Neural progenitor cell (in vitro differentiated cells): ENCODE data around the gene CD81. TPM values are rescaled to one million over a fixed set of nuclear protein-coding genes. Genes with fewer than 3 reads are reported as not detected.

Experiments used
- DNase-seq: peaks from one replicate; pipeline ENCODE4 v3.0.0-alpha.2; 2016; ENCODE audit warnings: low spot score
- H2AFZ ChIP-seq: fragments of 200-600 bp; sonication (generic); replicated peaks from 2 replicates; pipeline ENCODE4 v1.6.1; 2016; ENCODE audit warnings: antibody characterized with exemption
- H3F3A ChIP-seq: fragments of 200-600 bp; sonication (generic); 2 replicates; pipeline ENCODE4 v1.6.1; 2016; ENCODE audit warnings: antibody characterized with exemption, low read depth
- H3K27ac ChIP-seq: fragments of 200-600 bp; sonication (generic); 2 replicates; pipeline ENCODE4 v1.5.1; 2016; ENCODE audit warnings: mild to moderate bottlenecking
- H3K27me3 ChIP-seq: fragments of 200-600 bp; sonication (generic); 2 replicates; pipeline ENCODE4 v1.6.1; 2016; ENCODE audit warnings: mild to moderate bottlenecking, moderate library complexity
- H3K36me3 ChIP-seq: fragments of 200-600 bp; sonication (generic); 2 replicates; pipeline ENCODE4 v1.5.1; 2016
- H3K4me1 ChIP-seq: fragments of 200-600 bp; sonication (generic); 2 replicates; pipeline ENCODE4 v1.6.1; 2016; ENCODE audit warnings: mixed run types
- H3K4me2 ChIP-seq: fragments of 200-600 bp; sonication (generic); 2 replicates; pipeline ENCODE4 v1.6.1; 2016
- H3K4me3 ChIP-seq: fragments of 200-600 bp; sonication (generic); 2 replicates; pipeline ENCODE4 v1.5.1; 2016
- H3K79me2 ChIP-seq: fragments of 200-600 bp; sonication (generic); 2 replicates; pipeline ENCODE4 v1.6.1; 2016; ENCODE audit warnings: low read depth
- H3K9ac ChIP-seq: fragments of 200-600 bp; sonication (generic); 2 replicates; pipeline ENCODE4 v1.6.1; 2016
- H3K9me3 ChIP-seq: fragments of 200-600 bp; sonication (generic); 2 replicates; pipeline ENCODE4 v1.5.1; 2016; ENCODE audit warnings: low read depth
- H4K20me1 ChIP-seq: fragments of 200-600 bp; sonication (generic); 2 replicates; pipeline ENCODE4 v1.6.1; 2016; ENCODE audit warnings: low read depth
- H3K27ac Mint-ChIP-seq: 3 replicates; pipeline ENCODE4 v1.8.0; 2021; ENCODE audit warnings: mixed read lengths
- H3K27me3 Mint-ChIP-seq: 2 replicates; pipeline ENCODE4 v1.8.0; 2022; ENCODE audit warnings: low read depth, mild to moderate bottlenecking, inconsistent platforms, moderate library complexity, mixed read lengths; ENCODE audit not compliant: insufficient read depth
- H3K36me3 Mint-ChIP-seq: 3 replicates; pipeline ENCODE4 v1.8.0; 2021; ENCODE audit warnings: mixed read lengths
- H3K4me1 Mint-ChIP-seq: 3 replicates; pipeline ENCODE4 v1.8.0; 2021; ENCODE audit warnings: mixed read lengths
- H3K4me3 Mint-ChIP-seq: 3 replicates; pipeline ENCODE4 v1.8.0; 2021; ENCODE audit warnings: mild to moderate bottlenecking, moderate library complexity, mixed read lengths
- H3K9me3 Mint-ChIP-seq: 3 replicates; pipeline ENCODE4 v1.8.0; 2020; ENCODE audit warnings: mixed read lengths
- CTCF ChIP-seq: fragments of 200-600 bp; sonication (generic); IDR thresholded peaks from 2 replicates; pipeline ENCODE4 v1.5.1; 2017; ENCODE audit warnings: antibody characterized with exemption, mild to moderate bottlenecking
- EZH2 ChIP-seq: fragments of 200-600 bp; sonication (generic); IDR thresholded peaks from 2 replicates; pipeline ENCODE4 v1.6.1; 2017; ENCODE audit warnings: antibody characterized with exemption, mild to moderate bottlenecking, moderate library complexity
- EZH2phosphoT487 ChIP-seq: fragments of 200-600 bp; sonication (generic); IDR thresholded peaks from 2 replicates; pipeline ENCODE4 v1.6.1; 2017; ENCODE audit warnings: antibody characterized with exemption
- total RNA-seq: library from RNA; depleted of rRNA; stranded (reverse); fragments of >200 nt; gene quantifications from 2 replicates; pipeline ENCODE4 v1.2.3, GENCODE V29; 2015; ENCODE audit warnings: low replicate concordance

The CD81 gene
- total RNA-seq, 1 donor from 2014 or later = 87.6 TPM

DNA sequence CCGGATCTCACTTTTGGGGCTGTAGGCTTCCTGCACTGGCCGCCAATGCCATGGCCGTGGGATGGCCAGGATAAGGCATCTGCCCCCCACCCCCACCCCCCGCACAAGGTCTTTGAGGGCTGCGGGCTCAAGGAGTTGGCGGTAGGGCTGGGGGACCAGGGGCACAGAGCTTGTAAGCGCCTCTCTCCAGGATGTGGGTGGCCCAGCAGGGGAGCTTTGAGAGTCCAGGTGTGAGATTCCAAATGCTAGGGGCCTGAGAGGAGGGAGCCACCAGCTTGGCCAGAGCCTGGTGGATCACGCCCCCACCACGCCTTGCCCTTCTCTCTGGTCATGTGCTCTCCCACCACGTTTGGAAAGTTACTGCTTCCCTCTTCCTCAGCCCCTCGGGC is 5.0 kb downstream of the CD81 start:
- Histone ChIP-seq H4K20me1 (peaks cover 95% of the 10 kb centered on the region), H3K27ac (no peak overlapping the region), H3K79me2 (peaks cover 94% of the 10 kb centered on the region), H3K9me3 (no peaks in the 10 kb centered on the region), H3K4me2 (no peak overlapping the region), H2AFZ (no peak overlapping the region), H3K27me3 (no peaks in the 10 kb centered on the region), H3K36me3 (no peaks in the 10 kb centered on the region), H3F3A (no peaks in the 10 kb centered on the region), H3K4me3 (no peak overlapping the region), H3K9ac (no peak overlapping the region), H3K4me1 (peaks cover 10% of the 10 kb centered on the region)
- Mint-ChIP-seq H3K27ac (no peak overlapping the region), H3K36me3 (peaks cover 2% of the 10 kb centered on the region), H3K27me3 (no peaks in the 10 kb centered on the region), H3K9me3 (no peaks in the 10 kb centered on the region), H3K4me1 (peaks cover 20% of the 10 kb centered on the region), H3K4me3 (no peak overlapping the region)
- TF ChIP-seq EZH2phosphoT487 (no peak), CTCF (no peak), EZH2 (no peak)
- DNase-seq = no peak

GRCh38 chr11:2382936-2383851 is 6.1 kb downstream of the CD81 start:
- Histone ChIP-seq H3K27ac (no peak overlapping the region), H3K9me3 (no peaks in the 10 kb centered on the region), H3K4me2 (no peak overlapping the region), H2AFZ (no peak overlapping the region), H3K36me3 (no peaks in the 10 kb centered on the region), H4K20me1 (peaks cover 97% of the 10 kb centered on the region), H3K4me3 (no peak overlapping the region), H3F3A (no peaks in the 10 kb centered on the region), H3K27me3 (no peaks in the 10 kb centered on the region), H3K9ac (no peak overlapping the region), H3K4me1 (peaks cover 13% of the 10 kb centered on the region), H3K79me2 (peaks cover 96% of the 10 kb centered on the region)
- no peaks in the 10 kb centered on the region for H3K27me3 Mint-ChIP-seq
- peaks cover 2% of the 10 kb centered on the region for H3K36me3 Mint-ChIP-seq
- H3K9me3 Mint-ChIP-seq = no peaks in the 10 kb centered on the region
- no peak for DNase-seq
- no peak for TF ChIP-seq EZH2
- TF ChIP-seq EZH2phosphoT487 = no peak
- TF ChIP-seq CTCF = no peak
- no peak overlapping the region for H3K27ac Mint-ChIP-seq
- H3K4me1 Mint-ChIP-seq = peaks cover 23% of the 10 kb centered on the region
- no peak overlapping the region for H3K4me3 Mint-ChIP-seq

DNA sequence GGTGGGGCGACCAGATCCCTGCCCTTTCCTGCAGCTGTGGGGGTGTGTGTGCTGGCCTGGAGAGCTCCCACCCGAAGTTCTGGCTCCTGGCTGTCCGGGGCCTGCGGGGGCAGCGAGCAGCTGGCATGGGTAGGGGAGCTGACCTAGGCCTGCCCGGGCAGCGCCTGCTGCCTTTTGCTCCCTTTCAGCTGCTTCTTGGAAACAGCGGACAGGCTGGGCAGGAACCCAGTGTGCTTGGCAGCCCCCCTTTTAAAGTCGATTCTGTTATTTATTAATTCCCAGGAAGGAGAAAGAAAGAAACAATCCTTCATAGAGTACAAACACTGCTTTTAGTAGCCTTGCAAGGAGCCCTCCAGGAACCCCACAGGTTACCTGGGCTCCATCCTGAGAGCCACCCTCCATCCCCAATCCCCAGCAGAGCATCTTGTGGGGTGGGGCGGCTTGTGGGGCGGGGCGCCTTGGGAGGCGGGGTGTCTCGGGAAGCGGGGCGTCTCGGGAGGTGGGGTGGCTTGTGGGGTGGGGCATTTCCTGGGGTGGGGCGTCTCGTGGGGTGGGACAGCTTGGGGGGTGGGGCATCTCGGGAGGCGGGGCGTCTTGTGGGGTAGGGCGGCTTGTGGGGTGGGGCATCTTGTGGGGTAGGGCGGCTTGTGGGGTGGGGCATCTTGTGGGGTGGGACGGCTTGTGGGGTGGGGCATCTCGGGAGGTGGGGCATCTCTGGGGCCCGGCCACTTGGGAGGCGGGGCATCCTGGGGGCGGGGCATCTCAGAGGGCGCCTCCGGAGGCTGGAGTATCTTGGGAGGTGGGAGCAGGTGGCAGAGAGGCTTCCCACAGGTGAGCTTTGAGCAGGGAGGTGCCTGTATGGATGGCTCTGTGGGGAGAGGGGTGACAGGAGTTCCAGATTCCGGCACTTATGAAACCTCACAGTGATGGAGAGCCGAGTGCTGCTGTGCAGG is 7.0 kb downstream of the CD81 start:
- no peaks in the 10 kb centered on the region for H3K27me3 ChIP-seq
- no peaks in the 10 kb centered on the region for H3K9me3 ChIP-seq
- peaks cover 96% of the 10 kb centered on the region for H3K79me2 ChIP-seq
- no peak overlapping the region for H3K27ac ChIP-seq
- no peak overlapping the region for H3K4me2 ChIP-seq
- no peaks in the 10 kb centered on the region for H3K36me3 ChIP-seq
- H3K4me1 Mint-ChIP-seq = peaks cover 21% of the 10 kb centered on the region
- peaks cover 2% of the 10 kb centered on the region for H3K36me3 Mint-ChIP-seq
- peaks cover 97% of the 10 kb centered on the region for H4K20me1 ChIP-seq
- H3K27ac Mint-ChIP-seq = no peak overlapping the region
- no peak for DNase-seq
- H3K4me1 ChIP-seq = peaks cover 13% of the 10 kb centered on the region
- TF ChIP-seq EZH2phosphoT487 (no peak), EZH2 (no peak), CTCF (no peak)
- no peaks in the 10 kb centered on the region for H3K27me3 Mint-ChIP-seq
- H3K4me3 ChIP-seq = no peak overlapping the region
- H3F3A ChIP-seq = no peaks in the 10 kb centered on the region
- H3K9ac ChIP-seq = no peak overlapping the region
- no peak overlapping the region for H2AFZ ChIP-seq
- no peak overlapping the region for H3K4me3 Mint-ChIP-seq
- no peaks in the 10 kb centered on the region for H3K9me3 Mint-ChIP-seq
